Osteoblast (primary cell): ENCODE data around the gene CDAN1. TPM values are rescaled to one million over a fixed set of nuclear protein-coding genes. Genes with fewer than 3 reads are reported as not detected.

ENCODE experiments used
- DNase-seq: peaks from one replicate; pipeline ENCODE4 v3.0.0; 2011; ENCODE audit warnings: low spot score, mixed read lengths; ENCODE audit not compliant: insufficient read length; ENCODE audit errors: missing footprints
- H2AFZ ChIP-seq: 2 replicates; pipeline ENCODE4 v1.6.0; 2011; ENCODE audit warnings: mild to moderate bottlenecking, low read length
- H3K27ac ChIP-seq: 2 replicates; pipeline ENCODE4 v1.5.1; 2011; ENCODE audit warnings: mild to moderate bottlenecking, low read depth, low read length, moderate library complexity
- H3K27me3 ChIP-seq: 2 replicates; pipeline ENCODE4 v1.6.0; 2012; ENCODE audit warnings: mild to moderate bottlenecking, control low read depth, inconsistent platforms, low read length, moderate library complexity; ENCODE audit not compliant: insufficient read depth
- H3K36me3 ChIP-seq: 2 replicates; pipeline ENCODE4 v1.5.1; 2011; ENCODE audit warnings: mild to moderate bottlenecking, low read length, control low read depth, moderate library complexity; ENCODE audit not compliant: insufficient read depth
- H3K4me1 ChIP-seq: 2 replicates; pipeline ENCODE4 v1.5.1; 2011; ENCODE audit warnings: mild to moderate bottlenecking, low read length, control low read depth, moderate library complexity; ENCODE audit not compliant: insufficient read depth
- H3K4me2 ChIP-seq: 2 replicates; pipeline ENCODE4 v1.6.0; 2011; ENCODE audit warnings: mild to moderate bottlenecking, low read length; ENCODE audit not compliant: insufficient read depth
- H3K4me3 ChIP-seq: fragments of 200-600 bp; sonication (generic); 3 replicates; pipeline ENCODE4 v1.5.1; 2012; ENCODE audit warnings: mild to moderate bottlenecking, low read length, inconsistent platforms; ENCODE audit not compliant: insufficient read depth
- H3K79me2 ChIP-seq: 2 replicates; pipeline ENCODE4 v1.6.0; 2012; ENCODE audit warnings: mild to moderate bottlenecking, low read length, control low read depth, inconsistent platforms; ENCODE audit not compliant: insufficient read depth
- H3K9me3 ChIP-seq: 2 replicates; pipeline ENCODE4 v1.5.1; 2011; ENCODE audit warnings: low read depth, low read length, control low read depth
- H4K20me1 ChIP-seq: 2 replicates; pipeline ENCODE4 v1.6.0; 2012; ENCODE audit warnings: mild to moderate bottlenecking, low read length, control low read depth; ENCODE audit not compliant: insufficient read depth
- total RNA-seq: library from RNA; depleted of rRNA; stranded (reverse); fragments of >200 nt; gene quantifications from 2 replicates; pipeline ENCODE4 v1.2.3, GENCODE V29; 2012
- TF ChIP-seq, protein P1 (sequence below): IDR thresholded peaks from 2 replicates; pipeline ENCODE4 v1.5.1; 2011; ENCODE audit warnings: mild to moderate bottlenecking, low read depth, low read length, moderate library complexity; ENCODE audit errors: extremely low read depth

The CDAN1 gene, protein sequence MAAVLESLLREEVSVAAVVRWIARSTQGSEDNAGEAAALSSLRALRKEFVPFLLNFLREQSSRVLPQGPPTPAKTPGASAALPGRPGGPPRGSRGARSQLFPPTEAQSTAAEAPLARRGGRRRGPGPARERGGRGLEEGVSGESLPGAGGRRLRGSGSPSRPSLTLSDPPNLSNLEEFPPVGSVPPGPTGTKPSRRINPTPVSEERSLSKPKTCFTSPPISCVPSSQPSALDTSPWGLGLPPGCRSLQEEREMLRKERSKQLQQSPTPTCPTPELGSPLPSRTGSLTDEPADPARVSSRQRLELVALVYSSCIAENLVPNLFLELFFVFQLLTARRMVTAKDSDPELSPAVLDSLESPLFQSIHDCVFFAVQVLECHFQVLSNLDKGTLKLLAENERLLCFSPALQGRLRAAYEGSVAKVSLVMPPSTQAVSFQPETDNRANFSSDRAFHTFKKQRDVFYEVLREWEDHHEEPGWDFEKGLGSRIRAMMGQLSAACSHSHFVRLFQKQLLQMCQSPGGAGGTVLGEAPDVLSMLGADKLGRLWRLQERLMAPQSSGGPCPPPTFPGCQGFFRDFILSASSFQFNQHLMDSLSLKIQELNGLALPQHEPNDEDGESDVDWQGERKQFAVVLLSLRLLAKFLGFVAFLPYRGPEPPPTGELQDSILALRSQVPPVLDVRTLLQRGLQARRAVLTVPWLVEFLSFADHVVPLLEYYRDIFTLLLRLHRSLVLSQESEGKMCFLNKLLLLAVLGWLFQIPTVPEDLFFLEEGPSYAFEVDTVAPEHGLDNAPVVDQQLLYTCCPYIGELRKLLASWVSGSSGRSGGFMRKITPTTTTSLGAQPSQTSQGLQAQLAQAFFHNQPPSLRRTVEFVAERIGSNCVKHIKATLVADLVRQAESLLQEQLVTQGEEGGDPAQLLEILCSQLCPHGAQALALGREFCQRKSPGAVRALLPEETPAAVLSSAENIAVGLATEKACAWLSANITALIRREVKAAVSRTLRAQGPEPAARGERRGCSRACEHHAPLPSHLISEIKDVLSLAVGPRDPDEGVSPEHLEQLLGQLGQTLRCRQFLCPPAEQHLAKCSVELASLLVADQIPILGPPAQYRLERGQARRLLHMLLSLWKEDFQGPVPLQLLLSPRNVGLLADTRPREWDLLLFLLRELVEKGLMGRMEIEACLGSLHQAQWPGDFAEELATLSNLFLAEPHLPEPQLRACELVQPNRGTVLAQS
- 7.6 and 9.7 TPM in 2 replicates for total RNA-seq

DNA sequence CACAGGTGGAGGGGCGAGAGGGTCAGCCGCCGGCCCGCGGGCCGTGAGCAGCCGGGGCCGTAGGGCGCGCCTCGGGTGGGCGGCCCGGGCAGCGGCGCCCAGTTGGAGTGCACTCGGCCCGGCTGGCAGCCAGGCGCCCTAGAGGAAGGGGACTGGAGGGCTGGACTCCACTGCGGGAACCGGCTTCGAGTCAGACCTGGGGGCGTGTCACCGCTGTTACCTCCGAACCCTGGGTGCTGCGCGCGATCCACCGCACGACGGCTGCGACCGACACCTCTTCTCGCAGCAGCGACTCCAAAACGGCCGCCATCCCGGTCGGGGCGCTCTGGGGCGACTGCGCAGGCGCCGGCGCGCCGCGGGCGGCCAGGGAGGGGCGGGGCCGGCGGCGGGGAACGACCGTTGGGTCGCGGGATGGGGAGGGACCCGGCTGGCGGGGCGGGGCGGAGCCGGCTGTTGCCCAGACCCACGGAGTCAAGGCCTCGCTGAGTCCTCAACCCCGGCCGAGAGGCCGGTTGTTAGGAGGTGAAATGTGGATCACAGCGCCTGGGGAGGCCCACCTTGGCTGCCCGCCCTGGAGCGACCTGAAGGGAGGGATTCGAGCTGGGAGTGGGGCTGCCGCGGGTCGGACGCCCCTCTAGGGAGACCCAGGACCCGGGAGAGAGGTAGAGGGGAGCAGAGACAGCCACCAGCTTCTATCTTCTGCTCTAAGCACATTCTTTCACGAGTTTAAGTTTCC, at the start of gene CDAN1:
TSS of gene CDAN1 (minus strand) at position 336 of the 736 bp plus-strand sequence. CDS start at position 310, 26 bp downstream.
- H3K4me1 ChIP-seq: peaks cover 11% of the 10 kb centered on the region

DNA sequence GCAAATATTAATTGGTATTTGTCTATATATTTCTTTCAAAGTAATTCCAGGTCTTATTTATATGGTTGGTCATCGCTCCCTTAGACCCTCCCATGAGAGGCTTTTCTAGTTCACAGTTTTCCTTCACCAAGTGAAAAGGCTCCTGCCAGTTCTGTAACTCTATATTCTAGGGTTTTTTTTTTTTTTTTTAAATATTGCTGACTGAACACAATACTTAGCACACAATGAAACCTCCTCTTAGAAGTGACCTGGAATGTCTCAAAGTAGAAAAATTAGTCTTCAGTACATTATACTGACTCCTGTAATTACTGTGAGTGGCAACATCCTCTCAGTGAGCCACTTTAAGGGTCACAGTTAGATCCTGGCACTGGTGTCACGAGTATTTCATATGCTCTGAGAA, 48.6 kb upstream of the CDAN1 start:
- Histone ChIP-seq H3K4me3 (no peak overlapping the region), H3K9me3 (no peaks in the 10 kb centered on the region), H3K4me1 (no peaks in the 10 kb centered on the region), H3K4me2 (no peak overlapping the region), H3K79me2 (no peaks in the 10 kb centered on the region), H2AFZ (no peak overlapping the region), H3K36me3 (peaks cover 7% of the 10 kb centered on the region), H3K27me3 (no peaks in the 10 kb centered on the region), H3K27ac (no peak overlapping the region), H4K20me1 (no peaks in the 10 kb centered on the region)
- TF ChIP-seq, protein P1, sequence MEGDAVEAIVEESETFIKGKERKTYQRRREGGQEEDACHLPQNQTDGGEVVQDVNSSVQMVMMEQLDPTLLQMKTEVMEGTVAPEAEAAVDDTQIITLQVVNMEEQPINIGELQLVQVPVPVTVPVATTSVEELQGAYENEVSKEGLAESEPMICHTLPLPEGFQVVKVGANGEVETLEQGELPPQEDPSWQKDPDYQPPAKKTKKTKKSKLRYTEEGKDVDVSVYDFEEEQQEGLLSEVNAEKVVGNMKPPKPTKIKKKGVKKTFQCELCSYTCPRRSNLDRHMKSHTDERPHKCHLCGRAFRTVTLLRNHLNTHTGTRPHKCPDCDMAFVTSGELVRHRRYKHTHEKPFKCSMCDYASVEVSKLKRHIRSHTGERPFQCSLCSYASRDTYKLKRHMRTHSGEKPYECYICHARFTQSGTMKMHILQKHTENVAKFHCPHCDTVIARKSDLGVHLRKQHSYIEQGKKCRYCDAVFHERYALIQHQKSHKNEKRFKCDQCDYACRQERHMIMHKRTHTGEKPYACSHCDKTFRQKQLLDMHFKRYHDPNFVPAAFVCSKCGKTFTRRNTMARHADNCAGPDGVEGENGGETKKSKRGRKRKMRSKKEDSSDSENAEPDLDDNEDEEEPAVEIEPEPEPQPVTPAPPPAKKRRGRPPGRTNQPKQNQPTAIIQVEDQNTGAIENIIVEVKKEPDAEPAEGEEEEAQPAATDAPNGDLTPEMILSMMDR: no peak
- no peak for DNase-seq

More for the DNA sequence above, at the start of gene CDAN1:
- no peaks in the 10 kb centered on the region for H3K27me3 ChIP-seq
- H3K4me3 ChIP-seq: peak within 1 kb of the TSS; percentile 92
- H4K20me1 ChIP-seq: peaks cover 15% of the 10 kb centered on the region
- TF ChIP-seq, protein P1: no peak
- peak within 1 kb of the TSS; percentile 93 for H3K4me2 ChIP-seq
- peak; percentile 100 for DNase-seq
- H2AFZ ChIP-seq: peak within 1 kb of the TSS; percentile 96
- peaks cover 26% of the 10 kb centered on the region for H3K79me2 ChIP-seq
- peak within 1 kb of the TSS; percentile 86 for H3K27ac ChIP-seq
- no peaks in the 10 kb centered on the region for H3K9me3 ChIP-seq
- peaks cover 27% of the 10 kb centered on the region for H3K36me3 ChIP-seq

DNA sequence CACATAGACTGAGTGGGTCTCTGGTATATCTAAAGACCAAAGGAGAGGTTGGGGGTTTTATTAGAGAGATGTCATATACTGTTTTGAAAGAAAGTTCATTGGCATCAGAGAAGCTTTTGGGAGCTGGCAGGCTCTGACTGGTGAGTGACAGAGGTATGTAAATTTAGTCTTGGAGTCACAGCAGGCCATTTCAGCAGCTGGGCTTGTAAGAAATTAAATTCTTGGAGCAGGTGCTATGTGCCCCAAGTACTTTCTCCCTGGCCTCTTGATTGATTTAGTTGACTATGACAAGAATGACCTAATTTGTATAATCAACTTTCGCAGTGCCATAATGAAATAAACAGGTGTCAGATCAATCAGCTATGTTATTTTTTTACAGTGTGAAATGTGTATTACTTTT, 47.8 kb upstream of the CDAN1 start:
- H2AFZ ChIP-seq: no peak overlapping the region
- no peaks in the 10 kb centered on the region for H4K20me1 ChIP-seq
- H3K27ac ChIP-seq: no peak overlapping the region
- TF ChIP-seq, protein P1: no peak
- no peaks in the 10 kb centered on the region for H3K27me3 ChIP-seq
- no peak overlapping the region for H3K4me2 ChIP-seq
- DNase-seq: no peak
- peaks cover 7% of the 10 kb centered on the region for H3K36me3 ChIP-seq
- no peaks in the 10 kb centered on the region for H3K9me3 ChIP-seq
- H3K79me2 ChIP-seq: no peaks in the 10 kb centered on the region
- no peak overlapping the region for H3K4me3 ChIP-seq
- no peaks in the 10 kb centered on the region for H3K4me1 ChIP-seq
